Measurements from ENCODE around the gene TREX2. TPM values are rescaled to one million over a fixed set of nuclear protein-coding genes. Genes with fewer than 3 reads are reported as not detected.

TREX2 gene
- total and polyA plus RNA-seq, 10 of the 15 experiments (the other 5 are each of a cell fraction or from before 2014, with no cell fraction given): 0.09 to 0.97 (median 0.60) TPM; not detected in 3

DNA sequence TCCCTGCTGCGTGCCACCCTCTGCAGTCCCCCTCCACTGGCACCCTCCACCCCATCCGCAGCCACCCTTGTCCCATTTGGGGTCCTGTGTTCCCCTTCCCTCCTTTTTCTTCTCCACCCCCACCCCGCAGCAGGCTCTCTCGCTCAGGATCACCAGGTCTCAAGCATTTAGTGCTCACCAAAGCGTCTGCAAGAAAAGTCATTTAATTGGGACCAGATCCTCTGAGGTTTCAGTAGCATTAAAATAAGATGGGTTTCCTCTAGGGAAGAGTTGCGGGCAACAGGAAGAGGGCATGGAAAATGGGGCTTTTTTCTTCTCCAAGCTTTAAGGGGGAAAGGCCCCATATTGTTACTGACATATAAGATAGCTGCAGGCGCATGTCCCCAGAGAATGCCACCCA is 29.4 kb upstream of the TREX2 start:
- intact Hi-C loops (cut with micrococcal nuclease; ENCODE audit: unreplicated experiment) (no loop called here), in situ Hi-C loops (cut with MboI) (no loop called here)
- H3K4me3 ChIP-seq: no peak overlapping the region
- no peaks in the 10 kb centered on the region; a peak in 1 of 4 replicates for H3K27me3 ChIP-seq (replicated peaks in 1 of 2; ENCODE audit: control insufficient read depth in 2 of 2, insufficient read depth in 2 of 2, low read length in 1 of 2)
- no peak overlapping the region for H3K27ac ChIP-seq (ENCODE audit: control insufficient read depth, insufficient read depth)
- CTCF ChIA-PET: no interaction called here
- no TSS peak for BruUV-seq (replicated peaks)
- no peaks in the 10 kb centered on the region for H3K79me2 ChIP-seq (ENCODE audit: control insufficient read depth, insufficient read depth, low read length)
- SMC1A ChIA-PET (ENCODE audit: uncharacterized antibody, unreplicated experiment): no interaction called here
- no peaks in the 10 kb centered on the region for H3K36me3 ChIP-seq (ENCODE audit: control insufficient read depth in 2 of 2, insufficient read depth in 2 of 2, low read length in 1 of 2)
- 38% methylated on average over 7 of the region's 7 CpGs for WGBS (ENCODE audit: insufficient coverage, insufficient replicate concordance, low lambda C conversion rate, missing lambda C conversion rate)
- POLR2A ChIA-PET: no interaction called here
- no peaks in the 10 kb centered on the region for H3K9me3 ChIP-seq (replicated peaks; ENCODE audit: control insufficient read depth, insufficient read depth, low read length)
- no peak for TF ChIP-seq CBFB (IDR thresholded peaks at IDR 0.05; ENCODE audit: low read depth)
- TF ChIP-seq, protein P1, sequence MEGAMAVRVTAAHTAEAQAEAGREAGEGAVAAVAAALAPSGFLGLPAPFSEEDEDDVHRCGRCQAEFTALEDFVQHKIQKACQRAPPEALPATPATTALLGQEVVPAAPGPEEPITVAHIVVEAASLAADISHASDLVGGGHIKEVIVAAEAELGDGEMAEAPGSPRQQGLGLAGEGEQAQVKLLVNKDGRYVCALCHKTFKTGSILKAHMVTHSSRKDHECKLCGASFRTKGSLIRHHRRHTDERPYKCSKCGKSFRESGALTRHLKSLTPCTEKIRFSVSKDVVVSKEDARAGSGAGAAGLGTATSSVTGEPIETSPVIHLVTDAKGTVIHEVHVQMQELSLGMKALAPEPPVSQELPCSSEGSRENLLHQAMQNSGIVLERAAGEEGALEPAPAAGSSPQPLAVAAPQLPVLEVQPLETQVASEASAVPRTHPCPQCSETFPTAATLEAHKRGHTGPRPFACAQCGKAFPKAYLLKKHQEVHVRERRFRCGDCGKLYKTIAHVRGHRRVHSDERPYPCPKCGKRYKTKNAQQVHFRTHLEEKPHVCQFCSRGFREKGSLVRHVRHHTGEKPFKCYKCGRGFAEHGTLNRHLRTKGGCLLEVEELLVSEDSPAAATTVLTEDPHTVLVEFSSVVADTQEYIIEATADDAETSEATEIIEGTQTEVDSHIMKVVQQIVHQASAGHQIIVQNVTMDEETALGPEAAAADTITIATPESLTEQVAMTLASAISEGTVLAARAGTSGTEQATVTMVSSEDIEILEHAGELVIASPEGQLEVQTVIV (IDR thresholded peaks at IDR 0.05; ENCODE audit: borderline replicate concordance, partially characterized antibody): no peak
- TF ChIP-seq MEF2A (IDR thresholded peaks at IDR 0.05; ENCODE audit: insufficient read depth, low read depth, low read length): no peak
- no peak overlapping the region for H3K4me2 ChIP-seq (ENCODE audit: control insufficient read depth, insufficient read depth)
- no peak overlapping the region for H2AFZ ChIP-seq (ENCODE audit: control insufficient read depth, low read depth, low read length)
- ATAC-seq: no peak
- RAD21 ChIA-PET (ENCODE audit: unreplicated experiment): no interaction called here
- no peaks in the 10 kb centered on the region for H3K4me1 ChIP-seq (ENCODE audit: control insufficient read depth, insufficient read depth, low read length)
- no peak overlapping the region for H3K9ac ChIP-seq (ENCODE audit: control insufficient read depth, insufficient read depth, low read length)
- no peak for FAIRE-seq
- DNase-seq (ENCODE audit: low read depth, low spot score): no peak
- no peaks in the 10 kb centered on the region for H4K20me1 ChIP-seq (ENCODE audit: control insufficient read depth, insufficient read depth)

DNA sequence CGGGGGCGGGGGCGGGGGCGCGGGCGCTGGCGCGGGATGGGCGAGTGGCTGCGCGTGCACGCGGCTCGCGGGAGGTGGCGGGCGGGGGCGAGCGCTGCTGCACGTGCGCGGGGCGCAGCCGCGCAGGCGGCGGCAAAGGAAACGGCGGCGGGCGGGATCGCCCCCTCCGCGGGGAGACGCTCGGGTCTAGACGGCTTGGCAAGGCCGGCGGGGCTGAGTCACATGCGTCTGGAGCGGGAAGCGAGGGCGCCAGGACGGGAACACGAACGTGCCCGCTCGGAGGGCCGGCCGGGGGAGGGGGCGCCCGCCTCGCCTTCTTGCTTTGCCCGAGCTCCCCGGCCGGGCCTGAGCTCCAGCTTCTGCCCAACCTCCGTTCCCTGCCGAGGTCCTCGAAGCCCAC is 28.9 kb upstream of the TREX2 start:
- Histone ChIP-seq H3K79me2 (ENCODE audit: control insufficient read depth, insufficient read depth, low read length) (peaks cover 3% of the 10 kb centered on the region), H3K27ac (ENCODE audit: control insufficient read depth, insufficient read depth) (no peak overlapping the region), H3K4me2 (ENCODE audit: control insufficient read depth, insufficient read depth) (peak overlapping the region; percentile 17; the same call in 1 of the 2 replicates), H3K9ac (ENCODE audit: control insufficient read depth, insufficient read depth, low read length) (no peak overlapping the region), H4K20me1 (ENCODE audit: control insufficient read depth, insufficient read depth) (no peaks in the 10 kb centered on the region), H3K36me3 (ENCODE audit: control insufficient read depth in 2 of 2, insufficient read depth in 2 of 2, low read length in 1 of 2) (no peaks in the 10 kb centered on the region; a peak in 1 of 4 replicates), H2AFZ (ENCODE audit: control insufficient read depth, low read depth, low read length) (no peak overlapping the region), H3K27me3 (replicated peaks in 1 of 2; ENCODE audit: control insufficient read depth in 2 of 2, insufficient read depth in 2 of 2, low read length in 1 of 2) (no peaks in the 10 kb centered on the region; a peak in 1 of 4 replicates), H3K9me3 (replicated peaks; ENCODE audit: control insufficient read depth, insufficient read depth, low read length) (no peaks in the 10 kb centered on the region), H3K4me3 (no peak overlapping the region), H3K4me1 (ENCODE audit: control insufficient read depth, insufficient read depth, low read length) (no peaks in the 10 kb centered on the region)
- no TSS peak for BruUV-seq (replicated peaks)
- ChIA-PET SMC1A (ENCODE audit: uncharacterized antibody, unreplicated experiment) (no interaction called here), RAD21 (ENCODE audit: unreplicated experiment) (no interaction called here), CTCF (no interaction called here), POLR2A (no interaction called here)
- ATAC-seq: no peak
- no peak for FAIRE-seq
- no peak for DNase-seq (ENCODE audit: low read depth, low spot score)
- in situ Hi-C loops (cut with MboI) (no loop called here), intact Hi-C loops (cut with micrococcal nuclease; ENCODE audit: unreplicated experiment) (no loop called here)
- TF ChIP-seq IKZF2 (IDR thresholded peaks at IDR 0.05) (no peak), BHLHE40 (IDR thresholded peaks at IDR 0.05; ENCODE audit: borderline replicate concordance in 1 of 2, low read depth in 2 of 2, low read length in 1 of 2) (peak in 1 of 2 experiments; percentile 84; a peak in 2 of 4 replicates)
- WGBS (ENCODE audit: insufficient coverage, insufficient replicate concordance, low lambda C conversion rate, missing lambda C conversion rate): 45% methylated on average over 31 of the region's 59 CpGs
